Head of caudate nucleus (tissue), 42 donors: ENCODE measurements around the gene WDR73.
A peak's percentile ranks its signal among the peaks of the same experiment; 100 is the strongest.

Source experiments
- DNase-seq, 42 donors: peaks; one replicate each; pipeline versions ENCODE4 v3.0.0 to v3.0.0-alpha.2; 2020 to 2021; ENCODE audit warnings: mixed read lengths in 7 of 42
- intact Hi-C: fragments of 100-400 bp; cut with DNase I; formaldehyde crosslinking; loops from one replicate; pipeline ENCODE4 v1.15.0; 2022

Gene WDR73

GRCh38 chr15:84631706-84632272 lies 22.3 kb downstream of the WDR73 start:
- intact Hi-C loops: loop anchor here (2.0 to 5.0 kb wide), 2 partner anchors 31 to 116 kb away; partner anchors contain the start of genes ZNF592 and ZSCAN2
- DNase-seq: no peak

GRCh38 chr15:84629033-84629432 lies 25.1 kb downstream of the WDR73 start:
- DNase-seq: no peak
- intact Hi-C loops: no loop called here

GRCh38 chr15:84625123-84625522 lies 29.0 kb downstream of the WDR73 start:
- DNase-seq: no peak
- intact Hi-C loops: no loop called here

- intact Hi-C loops: no loop called here
- DNase-seq: no peak
Observed at GRCh38 chr15:84624359-84624758, 29.7 kb downstream of the WDR73 start.

- DNase-seq: no peak
- intact Hi-C loops: no loop called here
Observed at GRCh38 chr15:84621358-84621979, 32.6 kb downstream of the WDR73 start.

GRCh38 chr15:84620626-84621025 lies 33.5 kb downstream of the WDR73 start:
- intact Hi-C loops: no loop called here

GRCh38 chr15:84616235-84616634 lies 37.8 kb downstream of the WDR73 start:
- DNase-seq: peak in 2 of 42 donors; percentile 25 to 26
- intact Hi-C loops: no loop called here

More at GRCh38 chr15:84620626-84621025, 33.5 kb downstream of the WDR73 start:
- DNase-seq: no peak

- intact Hi-C loops: no loop called here
Observed at GRCh38 chr15:84611631-84612030, 42.5 kb downstream of the WDR73 start.

GRCh38 chr15:84609818-84610525 lies 44.1 kb downstream of the WDR73 start:
- intact Hi-C loops: no loop called here
- DNase-seq: peak in 1 of 42 donors; percentile 16

More at GRCh38 chr15:84611631-84612030, 42.5 kb downstream of the WDR73 start:
- DNase-seq: peak in 1 of 42 donors; percentile 1

- peak in 1 of 42 donors; percentile 4 for DNase-seq
- intact Hi-C loops: no loop called here
Observed at GRCh38 chr15:84608707-84609284, 45.3 kb downstream of the WDR73 start.

- peak in 1 of 42 donors; percentile 18 for DNase-seq
- intact Hi-C loops: no loop called here
Observed at GRCh38 chr15:84606653-84607120, 47.4 kb downstream of the WDR73 start.

- intact Hi-C loops: no loop called here
Observed at GRCh38 chr15:84605554-84605882, 48.6 kb downstream of the WDR73 start.

GRCh38 chr15:84604826-84605553 lies 49.1 kb downstream of the WDR73 start:
- intact Hi-C loops: no loop called here
- DNase-seq: peak; percentile 27 to 88 (median 62)

More at GRCh38 chr15:84605554-84605882, 48.6 kb downstream of the WDR73 start:
- DNase-seq: no peak

GRCh38 chr15:84603630-84604379 lies 50.3 kb downstream of the WDR73 start:
- peak in 1 of 42 donors; percentile 13 for DNase-seq
- intact Hi-C loops: no loop called here

GRCh38 chr15:84601555-84601838 lies 52.6 kb downstream of the WDR73 start:
- intact Hi-C loops: loop anchor here (2.0 kb wide), 1 partner anchor 29 kb away; no protein-coding TSS in a partner anchor
- peak in 1 of 42 donors; percentile 10 for DNase-seq

GRCh38 chr15:84600687-84601554 lies 53.2 kb downstream of the WDR73 start, which contains the start of gene ZSCAN2:
TSS of gene ZSCAN2 (plus strand) at chr15:84601009. CDS start at chr15:84603928, 2,919 bp downstream.
- peak; percentile 95 to 99 (median 98) for DNase-seq

GRCh38 chr15:84600331-84600686 lies 53.8 kb downstream of the WDR73 start:
- DNase-seq: peak; percentile 32 to 84 (median 61)
- intact Hi-C loops: loop anchor here (2.0 kb wide), 1 partner anchor 30 kb away; no protein-coding TSS in a partner anchor

More at GRCh38 chr15:84600687-84601554, 53.2 kb downstream of the WDR73 start, which contains the start of gene ZSCAN2:
- intact Hi-C loops: loop anchor here (2.0 kb wide), 1 partner anchor 30 kb away; no protein-coding TSS in a partner anchor
